NAMALWA (cell line): ENCODE data around the gene MED6.

Source experiments
- DNase-seq: peaks from one replicate; pipeline ENCODE4 v3.0.0-alpha.2; 2015; ENCODE audit warnings: low spot score

Gene MED6

GRCh38 chr14:70600382-70601157, at the start of gene MED6:
Gene MED6 (minus strand): TSS chr14:70600655. CDS start chr14:70600637, 18 bp downstream.
- peak; percentile 90 for DNase-seq

GRCh38 chr14:70649803-70650202, 49.3 kb upstream of the MED6 start:
- no peak for DNase-seq

- no peak for DNase-seq
Observed at GRCh38 chr14:70648346-70648745, 47.9 kb upstream of the MED6 start.

- DNase-seq: no peak
Observed at GRCh38 chr14:70646705-70647104, 46.2 kb upstream of the MED6 start.

- DNase-seq: no peak
Observed at GRCh38 chr14:70645892-70646291, 45.4 kb upstream of the MED6 start.

GRCh38 chr14:70643967-70644366, 43.5 kb upstream of the MED6 start:
- DNase-seq: no peak

GRCh38 chr14:70642303-70643235, 42.1 kb upstream of the MED6 start:
- no peak for DNase-seq

GRCh38 chr14:70641548-70642302, 41.3 kb upstream of the MED6 start, which contains the start of gene TTC9:
Gene TTC9 (plus strand): TSS chr14:70641916. CDS start chr14:70642130, 214 bp downstream.
- DNase-seq: no peak

GRCh38 chr14:70640938-70641547, 40.6 kb upstream of the MED6 start:
- no peak for DNase-seq

GRCh38 chr14:70638416-70638815, 38.0 kb upstream of the MED6 start:
- no peak for DNase-seq

- no peak for DNase-seq
Observed at GRCh38 chr14:70635971-70636595, 35.6 kb upstream of the MED6 start.

- no peak for DNase-seq
Observed at GRCh38 chr14:70631948-70632347, 31.5 kb upstream of the MED6 start.

- no peak for DNase-seq
Observed at GRCh38 chr14:70624972-70625371, 24.5 kb upstream of the MED6 start.

- DNase-seq: peak; percentile 57
Observed at GRCh38 chr14:70622111-70622712, 21.8 kb upstream of the MED6 start.

- DNase-seq: no peak
Observed at GRCh38 chr14:70619708-70620107, 19.3 kb upstream of the MED6 start.

- no peak for DNase-seq
Observed at GRCh38 chr14:70618314-70618713, 17.9 kb upstream of the MED6 start.

- no peak for DNase-seq
Observed at GRCh38 chr14:70616646-70617045, 16.2 kb upstream of the MED6 start.

- no peak for DNase-seq
Observed at GRCh38 chr14:70611216-70611615, 10.8 kb upstream of the MED6 start.

GRCh38 chr14:70602254-70602653, 1.8 kb upstream of the MED6 start:
- DNase-seq: no peak

GRCh38 chr14:70601162-70601561, 707 bp upstream of the MED6 start:
- no peak for DNase-seq

- DNase-seq: no peak
Observed at GRCh38 chr14:70599345-70599744, 1.1 kb downstream of the MED6 start.
